Fibroblast of mammary gland (primary cell): Measurements from ENCODE around the gene MUS81.
A peak's percentile ranks its signal among the peaks of the same experiment; 100 is the strongest.

Source experiments
- DNase-seq: peaks from one replicate; pipeline ENCODE4 v3.0.0-alpha.2; 2010; ENCODE audit warnings: low read depth
- H3K4me3 ChIP-seq: 2 replicates; pipeline ENCODE4 v1.5.1; 2011; ENCODE audit warnings: low read depth, mild to moderate bottlenecking, low read length, moderate library complexity; ENCODE audit not compliant: control insufficient read depth
- CTCF ChIP-seq: conservative IDR thresholded peaks from 2 replicates; pipeline ENCODE4 v1.5.1; 2011; ENCODE audit warnings: low read depth, low read length, inconsistent platforms; ENCODE audit not compliant: control insufficient read depth, insufficient read depth

MUS81 gene

GRCh38 chr11:65860278-65861164, at the start of gene MUS81:
MUS81 (plus strand) TSS chr11:65860433; CDS start chr11:65860754, 321 bp downstream.
- peak; percentile 98 for DNase-seq
- TF ChIP-seq CTCF, result peak; percentile 69
- peak within 1 kb of the TSS; percentile 90 for H3K4me3 ChIP-seq

GRCh38 chr11:65811764-65812475, 48.3 kb upstream of the MUS81 start:
- no peak overlapping the region for H3K4me3 ChIP-seq
- TF ChIP-seq CTCF, result no peak
- DNase-seq, result peak; percentile 38

DNA sequence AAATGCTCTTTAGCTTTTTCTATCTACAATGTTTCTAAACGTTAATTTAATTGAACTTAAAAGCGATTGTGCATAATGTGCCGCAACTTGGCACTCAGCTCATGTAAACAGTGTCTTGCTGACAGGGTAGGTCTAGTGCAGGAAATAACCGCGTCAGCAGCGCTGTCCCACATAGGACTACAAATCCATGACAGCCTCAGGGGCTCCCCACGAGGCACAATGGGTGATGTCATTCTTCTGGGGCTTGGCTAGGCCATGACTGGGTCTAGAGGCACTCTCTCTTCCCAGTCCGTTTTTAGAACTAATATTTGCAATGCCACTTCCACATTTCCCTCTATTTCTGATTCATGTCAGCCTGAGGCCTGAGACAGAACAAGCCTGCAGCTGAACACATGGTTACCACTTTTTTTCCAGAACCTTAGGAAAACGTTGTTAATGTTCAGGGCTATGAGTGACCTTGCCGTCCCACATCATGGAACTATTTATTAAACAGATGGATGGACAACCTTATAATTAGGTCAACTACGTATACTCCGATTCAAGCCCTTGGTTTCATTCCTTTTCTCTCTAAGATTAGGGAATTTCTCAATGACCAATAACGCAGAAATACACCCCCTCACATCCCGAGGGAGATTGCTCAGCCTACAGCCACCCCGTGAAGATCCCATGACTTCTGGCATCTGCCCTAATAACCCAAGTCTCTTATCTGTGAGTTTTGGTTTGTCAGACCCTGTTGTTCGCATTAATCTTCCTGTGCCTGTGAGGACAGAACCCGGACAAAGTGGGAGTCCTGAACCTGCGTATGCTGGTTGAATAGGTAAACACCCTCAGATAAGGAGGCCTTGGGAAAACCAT, 45.9 kb upstream of the MUS81 start:
- H3K4me3 ChIP-seq, result no peak overlapping the region
- peak; percentile 86 for DNase-seq
- no peak for TF ChIP-seq CTCF

DNA sequence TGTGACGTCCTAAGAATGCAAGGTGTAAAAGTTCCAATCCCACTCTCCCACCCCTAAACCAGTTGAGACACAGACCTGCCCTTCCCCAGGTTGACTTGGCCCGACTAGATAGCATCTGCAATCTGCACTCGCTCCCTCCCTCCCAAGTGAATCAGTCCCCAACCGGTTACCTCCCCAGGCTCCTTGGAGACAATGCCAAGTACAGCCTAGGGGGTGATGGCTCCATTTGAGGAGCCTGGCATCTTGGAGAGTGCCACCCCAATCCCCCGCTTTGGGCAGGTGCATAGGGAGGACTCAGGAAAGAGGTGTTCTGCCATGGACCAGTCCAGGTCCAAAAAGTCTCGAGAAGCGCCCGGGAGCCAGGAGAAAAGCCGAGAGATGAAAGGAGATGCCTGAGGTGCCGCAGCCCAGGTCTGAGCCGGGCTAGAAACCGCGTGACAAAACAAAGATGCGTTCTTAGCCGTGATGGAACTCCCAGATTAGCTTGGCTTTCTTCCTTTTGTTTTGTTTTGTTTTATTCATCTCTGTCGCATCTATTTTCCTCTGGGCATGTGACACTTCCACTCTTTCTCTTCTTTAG, 45.2 kb upstream of the MUS81 start:
- DNase-seq, result no peak

GRCh38 chr11:65816696-65817095, 43.5 kb upstream of the MUS81 start:
- H3K4me3 ChIP-seq, result no peak overlapping the region
- TF ChIP-seq CTCF, result no peak
- DNase-seq, result no peak

More for the DNA sequence above, 45.2 kb upstream of the MUS81 start:
- no peak overlapping the region for H3K4me3 ChIP-seq
- no peak for TF ChIP-seq CTCF

- peak; percentile 7 for DNase-seq
- H3K4me3 ChIP-seq, result peak overlapping the region; percentile 50
- no peak for TF ChIP-seq CTCF
Observed at GRCh38 chr11:65817312-65817834, 42.9 kb upstream of the MUS81 start.
